Tibial nerve (tissue), 4 donors: Measurements from ENCODE around the gene CORO2B.

ENCODE experiments used
- CTCF ChIP-seq, 5 experiments: fragments of 200-600 bp in 3 of 5; fragments of 450-650 bp in 2 of 5; sonication (generic) in 3 of 5; IDR thresholded peaks; one replicate each; pipeline ENCODE4 v1.5.1; 2016 to 2019; ENCODE audit warnings: antibody characterized with exemption in 5 of 5, mild to moderate bottlenecking in 3 of 5, moderate library complexity in 2 of 5
- EP300 ChIP-seq, 2 donors: sonication (generic); formaldehyde crosslinking; IDR thresholded peaks; one replicate each; pipeline ENCODE4 v1.6.1; 2017; ENCODE audit warnings: antibody characterized with exemption in 2 of 2, mild to moderate bottlenecking in 1 of 2
- POLR2A ChIP-seq, 2 donors: fragments of 450-650 bp; IDR thresholded peaks; one replicate each; pipeline ENCODE4 v1.6.1; 2017; ENCODE audit warnings: antibody characterized with exemption in 2 of 2, mild to moderate bottlenecking in 2 of 2, moderate library complexity in 2 of 2

GRCh38 chr15:68537506-68537905 lies 41.3 kb upstream of the CORO2B start:
- TF ChIP-seq CTCF (IDR thresholded peaks at IDR 0.05) = no peak
- no peak for TF ChIP-seq POLR2A (IDR thresholded peaks at IDR 0.05)
- TF ChIP-seq EP300 (IDR thresholded peaks at IDR 0.05) = no peak
